AG04450 (cell line): ENCODE data around the gene BEND2. TPM values are rescaled to one million over a fixed set of nuclear protein-coding genes. Genes with fewer than 3 reads are reported as not detected.

Experiments
- CTCF ChIA-PET: fragments of 300-600, 350-600 bp; formaldehyde crosslinking; extraction: SDS; loops from one replicate; lab custom pipeline; 2022; ENCODE audit warnings: antibody characterized with exemption, inconsistent platforms; lab: Charles Lee
- POLR2A ChIA-PET: fragments of 350-600 bp; formaldehyde crosslinking; extraction: SDS; loops from one replicate; lab custom pipeline; 2021; ENCODE audit warnings: antibody characterized with exemption, inconsistent platforms; lab: Yijun Ruan, JAX
- DNase-seq: peaks from one replicate; pipeline ENCODE4 v3.0.0-alpha.2; 2011; ENCODE audit warnings: low read depth, low spot score
- H3K27ac ChIP-seq: one replicate; pipeline ENCODE4 v1.5.1; 2012; ENCODE audit warnings: low read depth, low read length, control low read depth
- H3K27me3 ChIP-seq: one replicate; pipeline ENCODE4 v1.6.0; 2012; ENCODE audit warnings: low read length; ENCODE audit not compliant: control insufficient read depth, insufficient read depth
- H3K4me3 ChIP-seq: 2 replicates; pipeline ENCODE4 v1.5.1; 2011; ENCODE audit warnings: mild to moderate bottlenecking, low read depth, low read length, control low read depth
- H3K9me3 ChIP-seq: 2 replicates; pipeline ENCODE4 v1.5.1; 2012; ENCODE audit warnings: low read length; ENCODE audit not compliant: control insufficient read depth, insufficient read depth
- polyA plus RNA-seq: library from polyadenylated mRNA; depleted of rRNA; stranded (reverse); fragments of >200 nt; gene quantifications from 2 replicates; pipeline ENCODE4 v1.2.3, GENCODE V29; 2011
- TF ChIP-seq, protein P1 (sequence below): IDR thresholded peaks from 2 replicates; pipeline ENCODE4 v1.5.1; 2011; ENCODE audit warnings: low read depth, low read length, control low read depth, inconsistent platforms

Gene BEND2
- polyA plus RNA-seq, 1 experiment, result not detected

DNA sequence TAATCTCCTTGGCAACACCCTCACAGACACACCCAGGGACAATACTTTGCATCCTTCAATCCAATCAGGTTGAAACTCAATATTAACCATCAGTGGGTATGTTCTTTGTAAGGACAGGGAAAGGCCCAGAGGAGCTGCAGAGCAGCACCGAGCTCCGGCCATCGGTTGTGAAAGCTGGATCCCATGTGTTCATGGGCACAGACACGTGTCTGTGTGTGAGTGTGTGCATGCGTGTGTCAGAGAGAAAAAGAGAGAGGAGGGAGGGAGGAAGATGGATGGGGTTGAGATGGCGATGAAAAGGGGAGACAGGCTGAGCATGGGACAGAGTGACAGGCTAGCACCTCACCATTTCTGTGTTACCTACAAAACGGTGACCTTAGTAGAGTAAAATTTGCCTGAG is 6.8 kb upstream of the BEND2 start:
- DNase-seq, result no peak
- H3K4me3 ChIP-seq, result no peak overlapping the region
- H3K27ac ChIP-seq, result no peak overlapping the region
- H3K27me3 ChIP-seq, result no peaks in the 10 kb centered on the region
- POLR2A ChIA-PET, result no interaction called here
- CTCF ChIA-PET, result no interaction called here
- H3K9me3 ChIP-seq, result no peaks in the 10 kb centered on the region
- TF ChIP-seq, protein P1, sequence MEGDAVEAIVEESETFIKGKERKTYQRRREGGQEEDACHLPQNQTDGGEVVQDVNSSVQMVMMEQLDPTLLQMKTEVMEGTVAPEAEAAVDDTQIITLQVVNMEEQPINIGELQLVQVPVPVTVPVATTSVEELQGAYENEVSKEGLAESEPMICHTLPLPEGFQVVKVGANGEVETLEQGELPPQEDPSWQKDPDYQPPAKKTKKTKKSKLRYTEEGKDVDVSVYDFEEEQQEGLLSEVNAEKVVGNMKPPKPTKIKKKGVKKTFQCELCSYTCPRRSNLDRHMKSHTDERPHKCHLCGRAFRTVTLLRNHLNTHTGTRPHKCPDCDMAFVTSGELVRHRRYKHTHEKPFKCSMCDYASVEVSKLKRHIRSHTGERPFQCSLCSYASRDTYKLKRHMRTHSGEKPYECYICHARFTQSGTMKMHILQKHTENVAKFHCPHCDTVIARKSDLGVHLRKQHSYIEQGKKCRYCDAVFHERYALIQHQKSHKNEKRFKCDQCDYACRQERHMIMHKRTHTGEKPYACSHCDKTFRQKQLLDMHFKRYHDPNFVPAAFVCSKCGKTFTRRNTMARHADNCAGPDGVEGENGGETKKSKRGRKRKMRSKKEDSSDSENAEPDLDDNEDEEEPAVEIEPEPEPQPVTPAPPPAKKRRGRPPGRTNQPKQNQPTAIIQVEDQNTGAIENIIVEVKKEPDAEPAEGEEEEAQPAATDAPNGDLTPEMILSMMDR, result no peak

DNA sequence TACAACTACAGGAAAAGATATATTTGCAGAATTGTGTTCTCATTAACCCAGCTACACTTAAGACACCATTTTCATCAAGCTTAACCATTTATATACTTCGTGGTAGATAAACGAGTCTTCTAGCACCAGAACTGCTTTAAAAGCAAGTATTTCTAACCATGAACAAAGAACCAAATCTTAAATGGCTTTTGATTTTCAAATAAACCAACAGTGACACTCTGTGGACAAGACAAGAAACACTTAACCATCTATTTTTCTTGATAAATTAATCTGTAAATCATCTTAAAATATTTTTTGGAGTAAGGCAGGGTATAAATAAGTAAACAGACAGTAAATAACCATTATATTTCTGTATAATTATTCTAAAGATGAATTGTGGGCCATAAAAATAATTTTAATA is 10.2 kb downstream of the BEND2 start:
- TF ChIP-seq, protein P1, result no peak
- no peaks in the 10 kb centered on the region for H3K9me3 ChIP-seq
- H3K27me3 ChIP-seq, result no peaks in the 10 kb centered on the region
- no peak overlapping the region for H3K4me3 ChIP-seq
- no peak for DNase-seq
- CTCF ChIA-PET, result interaction anchor here (0.5 kb wide), 1 partner anchor 9 kb away, joined by 3 read pairs; no protein-coding TSS in a partner anchor
- POLR2A ChIA-PET, result no interaction called here
- no peak overlapping the region for H3K27ac ChIP-seq

- ChIA-PET CTCF (no interaction called here), POLR2A (no interaction called here)
- no peak for DNase-seq
- no peaks in the 10 kb centered on the region for H3K27me3 ChIP-seq
- no peaks in the 10 kb centered on the region for H3K9me3 ChIP-seq
- TF ChIP-seq, protein P1, result no peak
- no peak overlapping the region for H3K4me3 ChIP-seq
- no peak overlapping the region for H3K27ac ChIP-seq
Observed at GRCh38 chrX:18206657-18207056, 14.0 kb downstream of the BEND2 start.

DNA sequence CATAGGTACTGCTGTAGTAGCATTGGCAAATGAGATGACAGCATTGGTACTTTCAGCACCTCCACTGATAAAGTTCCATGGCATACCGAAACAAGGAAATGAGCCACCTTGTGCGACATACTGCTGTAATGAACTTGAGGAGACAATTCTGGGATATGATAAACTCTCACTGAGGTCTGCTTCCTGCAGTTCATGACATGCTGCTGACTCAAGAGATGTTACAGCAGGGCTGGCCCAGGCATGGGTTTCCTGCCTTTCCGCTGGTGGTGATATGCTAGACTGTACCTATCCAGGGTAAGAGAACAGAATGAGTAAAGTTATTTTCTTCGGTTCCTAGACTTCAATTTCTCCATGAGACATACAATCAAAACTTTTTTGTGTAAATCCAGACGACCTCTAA is 17.1 kb downstream of the BEND2 start:
- CTCF ChIA-PET, result no interaction called here
- Histone ChIP-seq H3K4me3 (no peak overlapping the region), H3K9me3 (no peaks in the 10 kb centered on the region), H3K27ac (no peak overlapping the region), H3K27me3 (no peaks in the 10 kb centered on the region)
- no peak for DNase-seq
- POLR2A ChIA-PET, result no interaction called here
- TF ChIP-seq, protein P1, result no peak

GRCh38 chrX:18194688-18195087 is 26.0 kb downstream of the BEND2 start:
- no peak overlapping the region for H3K4me3 ChIP-seq
- no peak for DNase-seq
- H3K9me3 ChIP-seq, result no peaks in the 10 kb centered on the region
- no peak overlapping the region for H3K27ac ChIP-seq
- ChIA-PET CTCF (no interaction called here), POLR2A (no interaction called here)
- H3K27me3 ChIP-seq, result no peaks in the 10 kb centered on the region
- TF ChIP-seq, protein P1, result no peak
